DOHH2 (cell line): Measurements from ENCODE around the gene LIPC.

Experiments
- H3F3A ChIP-seq: fragments of 200-600 bp; sonication (generic), shearing (Covaris generic); 2 replicates; pipeline ENCODE4 v1.6.0; 2016; ENCODE audit warnings: antibody characterized with exemption, mild to moderate bottlenecking; ENCODE audit not compliant: control insufficient read depth, insufficient read depth
- H3K27ac ChIP-seq: fragments of 200-600 bp; sonication (generic); 2 replicates; pipeline ENCODE4 v1.5.1; 2014; ENCODE audit warnings: low read depth, mild to moderate bottlenecking, low read length, moderate library complexity
- H3K27me3 ChIP-seq: fragments of 200-600 bp; sonication (generic); 2 replicates; pipeline ENCODE4 v1.6.1; 2014; ENCODE audit warnings: mild to moderate bottlenecking, low read length, mixed read lengths; ENCODE audit not compliant: control insufficient read depth
- H3K36me3 ChIP-seq: fragments of 200-600 bp; sonication (generic); 2 replicates; pipeline ENCODE4 v1.6.1; 2014; ENCODE audit warnings: mild to moderate bottlenecking, low read length, moderate library complexity, mixed read lengths; ENCODE audit not compliant: control insufficient read depth
- H3K4me1 ChIP-seq: fragments of 200-600 bp; sonication (generic); 2 replicates; pipeline ENCODE4 v1.6.1; 2014; ENCODE audit warnings: mild to moderate bottlenecking, low read length, mixed read lengths; ENCODE audit not compliant: control insufficient read depth
- H3K4me2 ChIP-seq: fragments of 200-600 bp; sonication (generic); 2 replicates; pipeline ENCODE4 v1.6.0; 2014; ENCODE audit warnings: mild to moderate bottlenecking, low read length, moderate library complexity
- H3K4me3 ChIP-seq: fragments of 200-600 bp; sonication (generic); 2 replicates; pipeline ENCODE4 v1.5.1; 2014; ENCODE audit warnings: mild to moderate bottlenecking, low read length, mixed read lengths
- H3K79me2 ChIP-seq: fragments of 200-600 bp; sonication (generic); 2 replicates; pipeline ENCODE4 v1.6.1; 2014; ENCODE audit warnings: mild to moderate bottlenecking, low read length, mixed read lengths; ENCODE audit not compliant: control insufficient read depth
- H3K9me2 ChIP-seq: fragments of 200-600 bp; sonication (generic); replicated peaks from 2 replicates; pipeline ENCODE4 v1.6.1; 2014; ENCODE audit warnings: mild to moderate bottlenecking, low read length, mixed read lengths; ENCODE audit not compliant: control insufficient read depth
- H3K9me3 ChIP-seq: fragments of 200-600 bp; sonication (generic); 2 replicates; pipeline ENCODE4 v1.6.1; 2014; ENCODE audit warnings: antibody characterized with exemption, low read length, mixed read lengths; ENCODE audit not compliant: control insufficient read depth, insufficient read depth
- H4K20me1 ChIP-seq: fragments of 200-600 bp; sonication (generic); 2 replicates; pipeline ENCODE4 v1.6.0; 2014; ENCODE audit warnings: low read depth, mild to moderate bottlenecking, antibody characterized with exemption, low read length, moderate library complexity; ENCODE audit not compliant: control insufficient read depth, insufficient read depth
- CTCF ChIP-seq: fragments of 200-600 bp; sonication (generic); IDR thresholded peaks from one replicate; pipeline ENCODE4 v1.5.1; 2014; ENCODE audit warnings: antibody characterized with exemption, mild to moderate bottlenecking, low read depth, low read length; ENCODE audit not compliant: poor library complexity, severe bottlenecking
- EZH2phosphoT487 ChIP-seq: fragments of 200-600 bp; sonication (generic); IDR thresholded peaks from 2 replicates; pipeline ENCODE4 v1.6.1; 2017; ENCODE audit warnings: borderline replicate concordance, mild to moderate bottlenecking, antibody characterized with exemption, low read length, moderate library complexity, mixed read lengths

The LIPC gene

GRCh38 chr15:58484791-58485600 lies 53.2 kb downstream of the LIPC start:
- Histone ChIP-seq H3K4me1 (no peaks in the 10 kb centered on the region), H4K20me1 (no peaks in the 10 kb centered on the region), H3K36me3 (no peaks in the 10 kb centered on the region), H3F3A (no peaks in the 10 kb centered on the region), H3K79me2 (no peaks in the 10 kb centered on the region), H3K4me3 (no peak overlapping the region), H3K27ac (no peak overlapping the region), H3K9me2 (no peaks in the 10 kb centered on the region), H3K27me3 (no peaks in the 10 kb centered on the region), H3K9me3 (peaks cover 3% of the 10 kb centered on the region; the same call in 1 of the 2 replicates), H3K4me2 (no peak overlapping the region)
- no peak for TF ChIP-seq EZH2phosphoT487
- no peak for TF ChIP-seq CTCF

GRCh38 chr15:58486062-58486461 lies 54.3 kb downstream of the LIPC start:
- TF ChIP-seq CTCF (no peak), EZH2phosphoT487 (no peak)
- Histone ChIP-seq H3K4me1 (no peaks in the 10 kb centered on the region), H3K36me3 (no peaks in the 10 kb centered on the region)

GRCh38 chr15:58486564-58486963 lies 54.8 kb downstream of the LIPC start:
- no peaks in the 10 kb centered on the region for H3K9me2 ChIP-seq
- peaks cover 3% of the 10 kb centered on the region; the same call in 1 of the 2 replicates for H3K9me3 ChIP-seq
- no peaks in the 10 kb centered on the region for H3K36me3 ChIP-seq
- H3K27ac ChIP-seq = no peak overlapping the region
- no peaks in the 10 kb centered on the region for H3K4me1 ChIP-seq
- H3K27me3 ChIP-seq = no peaks in the 10 kb centered on the region
- H3F3A ChIP-seq = no peaks in the 10 kb centered on the region
- no peaks in the 10 kb centered on the region for H3K79me2 ChIP-seq
- H3K4me2 ChIP-seq = no peak overlapping the region
- H3K4me3 ChIP-seq = no peak overlapping the region
- TF ChIP-seq EZH2phosphoT487 (no peak), CTCF (no peak)
- no peaks in the 10 kb centered on the region for H4K20me1 ChIP-seq

More at GRCh38 chr15:58486062-58486461, 54.3 kb downstream of the LIPC start:
- Histone ChIP-seq H3K79me2 (no peaks in the 10 kb centered on the region), H3K4me2 (no peak overlapping the region), H3K9me2 (no peaks in the 10 kb centered on the region), H3K9me3 (peaks cover 3% of the 10 kb centered on the region; the same call in 1 of the 2 replicates), H3K27me3 (no peaks in the 10 kb centered on the region), H3K27ac (no peak overlapping the region), H3F3A (no peaks in the 10 kb centered on the region), H3K4me3 (no peak overlapping the region), H4K20me1 (no peaks in the 10 kb centered on the region)
